ENCODE measurements around the gene TNFRSF19. TPM values are rescaled to one million over a fixed set of nuclear protein-coding genes. Genes with fewer than 3 reads are reported as not detected.

Gene TNFRSF19
- total RNA-seq, 1 experiment from 2014 or later, result 0.54 TPM

DNA sequence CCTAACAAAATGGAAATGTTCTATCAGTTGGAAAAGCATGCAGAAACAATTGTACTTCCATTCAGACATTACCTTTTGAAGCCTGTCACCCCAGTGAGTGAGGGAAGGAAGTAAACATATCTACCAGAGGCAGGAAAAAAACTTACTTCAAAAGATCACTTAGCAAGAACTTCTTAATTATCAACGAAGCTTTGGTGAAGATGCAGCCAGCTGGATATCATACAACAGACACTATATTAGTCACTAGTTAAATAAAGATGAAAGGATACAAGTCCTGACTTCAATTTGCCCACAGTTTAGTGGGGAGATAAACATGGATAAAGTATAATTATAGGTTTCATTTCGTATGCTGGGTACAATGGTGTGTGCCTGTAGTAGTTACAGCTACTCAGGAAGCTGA, 148.8 kb downstream of the TNFRSF19 start:
- Histone ChIP-seq H3K27ac (ENCODE audit: low read length) (no peak overlapping the region), H3K36me3 (ENCODE audit: control insufficient read depth, insufficient read depth, low read length) (no peaks in the 10 kb centered on the region), H3K9me3 (ENCODE audit: control insufficient read depth, insufficient read depth, low read depth, low read length) (no peaks in the 10 kb centered on the region), H3K4me3 (ENCODE audit: low read depth in 2 of 2, low read length in 2 of 2) (no peak overlapping the region), H3K27me3 (ENCODE audit: control insufficient read depth, insufficient read depth, low read length) (no peaks in the 10 kb centered on the region), H3K4me1 (ENCODE audit: control insufficient read depth, insufficient read depth, low read length) (no peaks in the 10 kb centered on the region)
- ATAC-seq, result no peak
- no TSS peak for BruUV-seq (replicated peaks)
- ChIA-PET POLR2A (no interaction called here), CTCF (no interaction called here)
- in situ Hi-C loops (cut with HindIII; ENCODE audit: low pct_unique_long_range_greater_than_20kb, low sequenced_read_pairs), result no loop called here
- TF ChIP-seq TCF7L2 (IDR thresholded peaks at IDR 0.05; ENCODE audit: low read depth, low read length) (no peak), SIN3A (IDR thresholded peaks at IDR 0.05; ENCODE audit: borderline replicate concordance, insufficient read depth, low read depth, low read length) (no peak), POLR2AphosphoS5 (IDR thresholded peaks at IDR 0.05; ENCODE audit: low read depth, low read length) (no peak)
- TF ChIP-seq, protein P1, sequence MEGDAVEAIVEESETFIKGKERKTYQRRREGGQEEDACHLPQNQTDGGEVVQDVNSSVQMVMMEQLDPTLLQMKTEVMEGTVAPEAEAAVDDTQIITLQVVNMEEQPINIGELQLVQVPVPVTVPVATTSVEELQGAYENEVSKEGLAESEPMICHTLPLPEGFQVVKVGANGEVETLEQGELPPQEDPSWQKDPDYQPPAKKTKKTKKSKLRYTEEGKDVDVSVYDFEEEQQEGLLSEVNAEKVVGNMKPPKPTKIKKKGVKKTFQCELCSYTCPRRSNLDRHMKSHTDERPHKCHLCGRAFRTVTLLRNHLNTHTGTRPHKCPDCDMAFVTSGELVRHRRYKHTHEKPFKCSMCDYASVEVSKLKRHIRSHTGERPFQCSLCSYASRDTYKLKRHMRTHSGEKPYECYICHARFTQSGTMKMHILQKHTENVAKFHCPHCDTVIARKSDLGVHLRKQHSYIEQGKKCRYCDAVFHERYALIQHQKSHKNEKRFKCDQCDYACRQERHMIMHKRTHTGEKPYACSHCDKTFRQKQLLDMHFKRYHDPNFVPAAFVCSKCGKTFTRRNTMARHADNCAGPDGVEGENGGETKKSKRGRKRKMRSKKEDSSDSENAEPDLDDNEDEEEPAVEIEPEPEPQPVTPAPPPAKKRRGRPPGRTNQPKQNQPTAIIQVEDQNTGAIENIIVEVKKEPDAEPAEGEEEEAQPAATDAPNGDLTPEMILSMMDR (IDR thresholded peaks at IDR 0.05), result no peak
- TF ChIP-seq, protein P2, sequence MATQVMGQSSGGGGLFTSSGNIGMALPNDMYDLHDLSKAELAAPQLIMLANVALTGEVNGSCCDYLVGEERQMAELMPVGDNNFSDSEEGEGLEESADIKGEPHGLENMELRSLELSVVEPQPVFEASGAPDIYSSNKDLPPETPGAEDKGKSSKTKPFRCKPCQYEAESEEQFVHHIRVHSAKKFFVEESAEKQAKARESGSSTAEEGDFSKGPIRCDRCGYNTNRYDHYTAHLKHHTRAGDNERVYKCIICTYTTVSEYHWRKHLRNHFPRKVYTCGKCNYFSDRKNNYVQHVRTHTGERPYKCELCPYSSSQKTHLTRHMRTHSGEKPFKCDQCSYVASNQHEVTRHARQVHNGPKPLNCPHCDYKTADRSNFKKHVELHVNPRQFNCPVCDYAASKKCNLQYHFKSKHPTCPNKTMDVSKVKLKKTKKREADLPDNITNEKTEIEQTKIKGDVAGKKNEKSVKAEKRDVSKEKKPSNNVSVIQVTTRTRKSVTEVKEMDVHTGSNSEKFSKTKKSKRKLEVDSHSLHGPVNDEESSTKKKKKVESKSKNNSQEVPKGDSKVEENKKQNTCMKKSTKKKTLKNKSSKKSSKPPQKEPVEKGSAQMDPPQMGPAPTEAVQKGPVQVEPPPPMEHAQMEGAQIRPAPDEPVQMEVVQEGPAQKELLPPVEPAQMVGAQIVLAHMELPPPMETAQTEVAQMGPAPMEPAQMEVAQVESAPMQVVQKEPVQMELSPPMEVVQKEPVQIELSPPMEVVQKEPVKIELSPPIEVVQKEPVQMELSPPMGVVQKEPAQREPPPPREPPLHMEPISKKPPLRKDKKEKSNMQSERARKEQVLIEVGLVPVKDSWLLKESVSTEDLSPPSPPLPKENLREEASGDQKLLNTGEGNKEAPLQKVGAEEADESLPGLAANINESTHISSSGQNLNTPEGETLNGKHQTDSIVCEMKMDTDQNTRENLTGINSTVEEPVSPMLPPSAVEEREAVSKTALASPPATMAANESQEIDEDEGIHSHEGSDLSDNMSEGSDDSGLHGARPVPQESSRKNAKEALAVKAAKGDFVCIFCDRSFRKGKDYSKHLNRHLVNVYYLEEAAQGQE (IDR thresholded peaks at IDR 0.05; ENCODE audit: insufficient read depth in 1 of 2, low read depth in 2 of 2, low read length in 1 of 2), result no peak
- intact Hi-C loops (cut with micrococcal nuclease; ENCODE audit: unreplicated experiment), result no loop called here
- no peak for DNase-seq (ENCODE audit: low read depth, low spot score)

DNA sequence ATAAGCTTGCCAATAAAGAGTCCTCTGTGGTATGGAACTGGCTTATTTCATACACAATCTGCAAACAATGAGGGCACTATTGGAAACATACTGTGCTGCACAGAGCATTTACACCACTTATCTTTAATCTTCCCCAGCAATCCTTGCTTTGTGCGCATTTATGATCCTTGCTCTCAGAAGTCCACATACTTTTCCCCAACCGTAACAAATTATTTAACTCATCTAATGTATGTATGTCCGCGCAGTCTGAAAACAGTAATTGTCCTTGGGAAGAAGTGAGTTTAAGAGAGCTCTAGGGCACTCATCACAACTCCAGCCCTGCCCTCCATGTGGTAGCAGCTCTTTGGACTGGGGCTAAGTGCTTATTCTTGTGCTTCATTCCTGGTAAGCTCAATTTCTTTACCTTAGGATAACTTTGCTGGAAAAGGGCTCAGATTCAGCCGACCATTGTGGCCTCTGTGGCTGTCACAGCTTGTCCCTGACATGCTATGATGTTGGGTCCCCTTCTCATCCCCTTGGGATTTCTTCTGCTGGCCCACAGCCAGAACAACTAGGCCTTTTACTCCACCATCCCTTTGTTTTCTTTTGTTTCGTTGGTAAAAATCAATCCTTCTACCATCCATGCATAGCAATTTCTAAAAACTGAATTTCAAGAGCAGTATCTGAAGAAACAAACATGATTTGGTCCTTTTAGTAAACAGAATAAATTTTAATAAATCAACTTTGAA, 152.7 kb downstream of the TNFRSF19 start:
- POLR2A ChIA-PET, result no interaction called here
- ATAC-seq (no peak), DNase-seq (ENCODE audit: low read depth, low spot score) (no peak)
- TF ChIP-seq, protein P2 (IDR thresholded peaks at IDR 0.05; ENCODE audit: insufficient read depth in 1 of 2, low read depth in 2 of 2, low read length in 1 of 2), result no peak
- in situ Hi-C loops (cut with HindIII; ENCODE audit: low pct_unique_long_range_greater_than_20kb, low sequenced_read_pairs) (no loop called here), intact Hi-C loops (cut with micrococcal nuclease; ENCODE audit: unreplicated experiment) (no loop called here)
- Histone ChIP-seq H3K27ac (ENCODE audit: low read length) (no peak overlapping the region), H3K27me3 (ENCODE audit: control insufficient read depth, insufficient read depth, low read length) (no peaks in the 10 kb centered on the region), H3K9me3 (ENCODE audit: control insufficient read depth, insufficient read depth, low read depth, low read length) (no peaks in the 10 kb centered on the region), H3K4me3 (ENCODE audit: low read depth in 2 of 2, low read length in 2 of 2) (no peak overlapping the region), H3K4me1 (ENCODE audit: control insufficient read depth, insufficient read depth, low read length) (no peaks in the 10 kb centered on the region), H3K36me3 (ENCODE audit: control insufficient read depth, insufficient read depth, low read length) (no peaks in the 10 kb centered on the region)
- BruUV-seq (replicated peaks), result no TSS peak
- CTCF ChIA-PET, result no interaction called here

Data from Panc1 (cell line).